GM19043 (cell line): ENCODE data around the gene MERTK.
"Not testable (repeated sequence)": the region's sequence is repeated elsewhere in the genome, so short reads cannot be mapped to it uniquely, and the experiment has no call there.

Source experiments
- ATAC-seq: cut with Tn5 transposase; IDR thresholded peaks from one replicate; pipeline ENCODE4 v1.9.1; 2021; ENCODE audit warnings: low read depth; ENCODE audit not compliant: unreplicated experiment

MERTK gene

GRCh38 chr2:112065966-112066365 is 167.6 kb downstream of the MERTK start:
- no peak for ATAC-seq

- not testable (repeated sequence) for ATAC-seq
These were observed 171.4 kb downstream of the MERTK start for GRCh38 chr2:112069794-112070193.

GRCh38 chr2:112073875-112074274 is 175.5 kb downstream of the MERTK start:
- ATAC-seq: no peak

GRCh38 chr2:112074506-112074905 is 176.1 kb downstream of the MERTK start:
- no peak for ATAC-seq

GRCh38 chr2:112075490-112076260 is 177.3 kb downstream of the MERTK start:
- ATAC-seq: no peak

GRCh38 chr2:112077814-112078213 is 179.4 kb downstream of the MERTK start:
- ATAC-seq: no peak
